ENCODE results near the gene TCP10L. TPM values are rescaled to one million over a fixed set of nuclear protein-coding genes. Genes with fewer than 3 reads are reported as not detected.

TCP10L gene
- total RNA-seq, 2 experiments from 2014 or later = 0.34 to 0.41 TPM

GRCh38 chr21:32613436-32614043 lies 28.2 kb upstream of the TCP10L start:
- no peaks in the 10 kb centered on the region for H3K27me3 Mint-ChIP-seq
- peak overlapping the region; percentile 87 for H3K27ac Mint-ChIP-seq
- H3K27me3 ChIP-seq (ENCODE audit: control insufficient read depth in 1 of 2, insufficient read depth in 2 of 2, low read length in 2 of 2) = no peaks in the 10 kb centered on the region
- no peak for ATAC-seq (ENCODE audit: poor library complexity)
- H3K36me3 ChIP-seq (ENCODE audit: insufficient read depth, low read length) = peaks cover 12% of the 10 kb centered on the region
- H3K9me3 Mint-ChIP-seq = no peaks in the 10 kb centered on the region
- peaks cover 26% of the 10 kb centered on the region for H3K4me1 ChIP-seq (ENCODE audit: insufficient read depth, low read length)
- H3K4me3 Mint-ChIP-seq = peak overlapping the region; percentile 99
- H3K36me3 Mint-ChIP-seq (ENCODE audit: low read depth) = peaks cover 29% of the 10 kb centered on the region
- ChIA-PET POLR2A (interaction anchor here (0.5 to 3.4 kb wide), 5 partner anchors 14 to 201 kb away, joined by 3 to 19 read pairs (median 14); partner anchors contain the start of genes EVA1C and SYNJ1), CTCF (interaction anchor here (1.4 kb wide), 1 partner anchor 158 kb away, joined by 5 read pairs; the partner anchor contains the start of gene PAXBP1)
- DNase-seq = no peak
- peaks cover 27% of the 10 kb centered on the region for H3K4me1 Mint-ChIP-seq (ENCODE audit: low read depth)
- peak overlapping the region in 1 of 2 donors; percentile 96 for H3K27ac ChIP-seq (ENCODE audit: low read depth in 1 of 2, low read length in 2 of 2)
- H3K4me3 ChIP-seq (ENCODE audit: low read length) = peak overlapping the region; percentile 83
- no peak for TF ChIP-seq CTCF (IDR thresholded peaks at IDR 0.05)
- no peaks in the 10 kb centered on the region for H3K9me3 ChIP-seq (ENCODE audit: control insufficient read depth in 1 of 2, insufficient read depth in 1 of 2, low read length in 2 of 2)
- intact Hi-C loops (cut with DNase I, micrococcal nuclease) = loop anchor here (2.0 to 5.0 kb wide), 5 partner anchors 114 to 336 kb away; partner anchors contain the start of genes MIS18A (in 1 of the 2), PAXBP1 (in 1 of the 2), SYNJ1 (in 1 of the 2) and URB1 (in 1 of the 2)

- Histone ChIP-seq H3K27ac (ENCODE audit: low read depth in 1 of 2, low read length in 2 of 2) (peak overlapping the region; percentile 76 to 96), H3K27me3 (ENCODE audit: control insufficient read depth in 1 of 2, insufficient read depth in 2 of 2, low read length in 2 of 2) (no peaks in the 10 kb centered on the region), H3K4me3 (ENCODE audit: low read length) (peak overlapping the region; percentile 83), H3K9me3 (ENCODE audit: control insufficient read depth in 1 of 2, insufficient read depth in 1 of 2, low read length in 2 of 2) (no peaks in the 10 kb centered on the region), H3K4me1 (ENCODE audit: insufficient read depth, low read length) (peaks cover 26% of the 10 kb centered on the region), H3K36me3 (ENCODE audit: insufficient read depth, low read length) (peaks cover 17% of the 10 kb centered on the region)
- Mint-ChIP-seq H3K4me3 (peak overlapping the region; percentile 99), H3K36me3 (ENCODE audit: low read depth) (peaks cover 33% of the 10 kb centered on the region), H3K9me3 (no peaks in the 10 kb centered on the region), H3K4me1 (ENCODE audit: low read depth) (peaks cover 27% of the 10 kb centered on the region), H3K27me3 (no peaks in the 10 kb centered on the region), H3K27ac (peak overlapping the region; percentile 87)
- intact Hi-C loops (cut with DNase I, micrococcal nuclease) = loop anchor here (2.0 to 5.0 kb wide), 5 partner anchors 114 to 336 kb away; partner anchors contain the start of genes MIS18A (in 1 of the 2), PAXBP1 (in 1 of the 2), SYNJ1 (in 1 of the 2) and URB1 (in 1 of the 2)
- no peak for TF ChIP-seq CTCF (IDR thresholded peaks at IDR 0.05)
- DNase-seq = no peak
- ChIA-PET CTCF (interaction anchor here (1.0 to 1.6 kb wide), 3 partner anchors 12 to 867 kb away, joined by 4 to 9 read pairs (median 5); partner anchors contain the start of genes PAXBP1 and TMEM50B), POLR2A (interaction anchor here (0.5 to 3.4 kb wide), 8 partner anchors 13 to 867 kb away, joined by 3 to 19 read pairs (median 8); partner anchors contain the start of genes EVA1C, SYNJ1, TMEM50B and URB1)
- ATAC-seq (ENCODE audit: poor library complexity) = no peak
These were observed 27.6 kb upstream of the TCP10L start for GRCh38 chr21:32612999-32613337.

- CTCF ChIA-PET = interaction anchor here (1.0 to 1.6 kb wide), 3 partner anchors 11 to 868 kb away, joined by 4 to 9 read pairs (median 5); partner anchors contain the start of genes PAXBP1 and TMEM50B
- Mint-ChIP-seq H3K9me3 (no peaks in the 10 kb centered on the region), H3K27me3 (no peaks in the 10 kb centered on the region), H3K4me3 (peak within 1 kb of the TSS; percentile 99), H3K4me1 (ENCODE audit: low read depth) (peaks cover 27% of the 10 kb centered on the region), H3K36me3 (ENCODE audit: low read depth) (peaks cover 40% of the 10 kb centered on the region), H3K27ac (peak within 1 kb of the TSS; percentile 87)
- no peak for TF ChIP-seq CTCF (IDR thresholded peaks at IDR 0.05)
- ATAC-seq (ENCODE audit: poor library complexity) (peak; percentile 93), DNase-seq (peak; percentile 76 to 98 (median 86))
- POLR2A ChIA-PET = interaction anchor here (0.9 to 3.4 kb wide), 10 partner anchors 12 to 931 kb away, joined by 3 to 19 read pairs (median 8); partner anchors contain the start of genes EVA1C, PAXBP1, SON and SYNJ1
- Histone ChIP-seq H3K9me3 (ENCODE audit: control insufficient read depth in 1 of 2, insufficient read depth in 1 of 2, low read length in 2 of 2) (no peaks in the 10 kb centered on the region), H3K36me3 (ENCODE audit: insufficient read depth, low read length) (peaks cover 23% of the 10 kb centered on the region), H3K27me3 (ENCODE audit: control insufficient read depth in 1 of 2, insufficient read depth in 2 of 2, low read length in 2 of 2) (no peaks in the 10 kb centered on the region), H3K4me1 (ENCODE audit: insufficient read depth, low read length) (peaks cover 26% of the 10 kb centered on the region), H3K27ac (ENCODE audit: low read depth in 1 of 2, low read length in 2 of 2) (peak within 1 kb of the TSS; percentile 76 to 96), H3K4me3 (ENCODE audit: low read length) (peak within 1 kb of the TSS; percentile 83)
- intact Hi-C loops (cut with DNase I, micrococcal nuclease) = loop anchor here (2.0 to 5.0 kb wide), 5 partner anchors 115 to 335 kb away; partner anchors contain the start of genes MIS18A (in 1 of the 2), PAXBP1 (in 1 of the 2), SYNJ1 (in 1 of the 2) and URB1 (in 1 of the 2)
These were observed 27.0 kb upstream of the TCP10L start, which contains the start of gene CFAP298 for GRCh38 chr21:32612075-32612998. CFAP298 (minus strand) TSS chr21:32612377; CDS start chr21:32612243, 134 bp downstream.

All from CD4-positive, alpha-beta T cell (primary cell).